ENCODE results near the gene CNTN5. TPM values are rescaled to one million over a fixed set of nuclear protein-coding genes. Genes with fewer than 3 reads are reported as not detected.

Gene CNTN5
- total RNA-seq, 1 donor from 2014 or later = not detected

GRCh38 chr11:99535406-99535805, 514.7 kb downstream of the CNTN5 start:
- intact Hi-C loops (cut with micrococcal nuclease) = no loop called here
- TF ChIP-seq CTCF (IDR thresholded peaks at IDR 0.05) = no peak
- H3K9me3 Mint-ChIP-seq = peaks cover 8% of the 10 kb centered on the region
- ATAC-seq (ENCODE audit: low read depth) = no peak
- no peak for DNase-seq
- no peaks in the 10 kb centered on the region for H3K4me1 Mint-ChIP-seq
- H3K4me3 Mint-ChIP-seq = no peak overlapping the region
- H3K27ac Mint-ChIP-seq = no peak overlapping the region
- H3K27me3 Mint-ChIP-seq = no peaks in the 10 kb centered on the region
- H3K36me3 Mint-ChIP-seq (ENCODE audit: low read depth) = no peaks in the 10 kb centered on the region
- POLR2A ChIA-PET = no interaction called here
- CTCF ChIA-PET = no interaction called here

DNA sequence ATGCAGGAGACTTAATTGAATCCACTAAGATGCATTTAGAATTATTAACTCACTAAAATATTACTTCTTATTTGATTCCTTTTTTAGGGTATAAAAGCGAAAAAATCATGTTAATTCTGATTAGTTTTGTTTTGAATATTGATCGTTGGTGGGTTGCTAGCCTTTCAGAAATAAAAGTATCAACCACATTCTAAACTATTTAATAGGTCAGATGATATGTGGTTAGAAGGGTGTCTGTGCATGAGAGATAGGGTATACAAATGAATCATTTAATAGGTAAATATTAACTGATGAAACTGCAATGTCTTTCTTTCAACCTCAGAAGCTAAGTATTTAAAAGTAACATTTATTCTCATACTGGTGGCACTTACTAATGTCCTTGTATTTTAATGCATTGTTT, 515.1 kb downstream of the CNTN5 start:
- no peak for DNase-seq
- ChIA-PET CTCF (no interaction called here), POLR2A (no interaction called here)
- no peak for TF ChIP-seq CTCF (IDR thresholded peaks at IDR 0.05)
- no peaks in the 10 kb centered on the region for H3K27me3 Mint-ChIP-seq
- peaks cover 5% of the 10 kb centered on the region for H3K9me3 Mint-ChIP-seq
- no peak for ATAC-seq (ENCODE audit: low read depth)
- no peaks in the 10 kb centered on the region for H3K36me3 Mint-ChIP-seq (ENCODE audit: low read depth)
- no peak overlapping the region for H3K4me3 Mint-ChIP-seq
- no peaks in the 10 kb centered on the region for H3K4me1 Mint-ChIP-seq
- no peak overlapping the region for H3K27ac Mint-ChIP-seq
- intact Hi-C loops (cut with micrococcal nuclease) = no loop called here

GRCh38 chr11:99537681-99538080, 516.9 kb downstream of the CNTN5 start:
- ChIA-PET CTCF (no interaction called here), POLR2A (no interaction called here)
- intact Hi-C loops (cut with micrococcal nuclease) = no loop called here
- Mint-ChIP-seq H3K27ac (no peak overlapping the region), H3K4me3 (no peak overlapping the region), H3K27me3 (no peaks in the 10 kb centered on the region), H3K4me1 (no peaks in the 10 kb centered on the region), H3K9me3 (peaks cover 2% of the 10 kb centered on the region), H3K36me3 (ENCODE audit: low read depth) (no peaks in the 10 kb centered on the region)
- no peak for TF ChIP-seq CTCF (IDR thresholded peaks at IDR 0.05)
- no peak for DNase-seq
- no peak for ATAC-seq (ENCODE audit: low read depth)

- no peaks in the 10 kb centered on the region for H3K9me3 Mint-ChIP-seq
- TF ChIP-seq CTCF (IDR thresholded peaks at IDR 0.05) = no peak
- ChIA-PET POLR2A (no interaction called here), CTCF (no interaction called here)
- ATAC-seq (ENCODE audit: low read depth) = no peak
- H3K4me3 Mint-ChIP-seq = no peak overlapping the region
- H3K27ac Mint-ChIP-seq = no peak overlapping the region
- H3K27me3 Mint-ChIP-seq = no peaks in the 10 kb centered on the region
- no peaks in the 10 kb centered on the region for H3K4me1 Mint-ChIP-seq
- intact Hi-C loops (cut with micrococcal nuclease) = no loop called here
- no peaks in the 10 kb centered on the region for H3K36me3 Mint-ChIP-seq (ENCODE audit: low read depth)
- no peak for DNase-seq
Observed at GRCh38 chr11:99545616-99546015, 524.9 kb downstream of the CNTN5 start.

DNA sequence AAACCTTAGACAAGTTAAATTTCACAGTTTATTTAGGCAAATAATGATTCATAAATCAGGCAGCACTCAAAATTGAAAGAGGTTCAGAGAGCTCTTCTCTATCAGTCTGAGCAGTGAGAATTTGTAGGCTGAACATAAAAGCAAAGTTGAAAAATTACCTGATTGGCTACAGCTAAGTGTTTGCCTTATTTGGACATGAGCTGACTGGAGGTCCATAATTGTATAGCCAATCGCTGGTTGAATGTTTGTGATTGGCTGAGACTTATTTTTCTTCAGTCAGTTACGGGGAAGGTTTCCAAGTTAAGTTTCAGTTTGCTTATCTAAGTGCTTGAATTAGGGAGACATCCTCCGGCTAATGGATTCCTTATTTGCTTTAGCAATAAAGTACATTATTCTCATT, 527.5 kb downstream of the CNTN5 start:
- ChIA-PET POLR2A (no interaction called here), CTCF (no interaction called here)
- Mint-ChIP-seq H3K27me3 (no peaks in the 10 kb centered on the region), H3K36me3 (ENCODE audit: low read depth) (no peaks in the 10 kb centered on the region), H3K4me3 (no peak overlapping the region), H3K9me3 (no peaks in the 10 kb centered on the region), H3K4me1 (no peaks in the 10 kb centered on the region), H3K27ac (no peak overlapping the region)
- TF ChIP-seq CTCF (IDR thresholded peaks at IDR 0.05) = no peak
- intact Hi-C loops (cut with micrococcal nuclease) = no loop called here
- ATAC-seq (ENCODE audit: low read depth) (no peak), DNase-seq (no peak)

Data from activated B cell treated with CpG ODN at 0.5 μM for 24 hours (primary cell).